Stimulated activated naive CD4-positive, alpha-beta T cell (primary cell): ENCODE measurements around the gene OR52D1.

Experiments used
- DNase-seq, 6 experiments: peaks; one replicate each; lab custom pipeline; 2025; lab: John Stamatoyannopoulos, UW

Gene OR52D1

DNA sequence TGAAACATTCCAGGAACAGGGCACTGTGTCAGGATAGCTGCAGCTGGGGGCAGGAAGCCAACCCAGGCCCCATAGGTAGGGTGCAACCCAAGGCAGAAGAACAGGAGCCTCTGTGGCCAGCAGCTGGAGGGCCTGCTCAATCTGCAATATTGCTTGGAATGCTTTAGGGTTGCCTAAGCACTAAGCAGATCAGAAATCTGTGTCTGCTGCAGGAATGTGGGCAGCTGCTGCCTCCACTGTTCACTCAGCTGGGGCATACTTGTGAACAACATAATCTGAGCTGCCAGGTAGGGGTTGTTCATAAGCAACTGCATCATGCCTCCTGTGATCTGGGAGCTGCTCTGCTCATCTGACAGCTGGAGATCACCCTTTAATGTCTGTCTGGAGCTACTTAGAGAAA, 26.4 kb downstream of the OR52D1 start:
- DNase-seq = no peak

DNA sequence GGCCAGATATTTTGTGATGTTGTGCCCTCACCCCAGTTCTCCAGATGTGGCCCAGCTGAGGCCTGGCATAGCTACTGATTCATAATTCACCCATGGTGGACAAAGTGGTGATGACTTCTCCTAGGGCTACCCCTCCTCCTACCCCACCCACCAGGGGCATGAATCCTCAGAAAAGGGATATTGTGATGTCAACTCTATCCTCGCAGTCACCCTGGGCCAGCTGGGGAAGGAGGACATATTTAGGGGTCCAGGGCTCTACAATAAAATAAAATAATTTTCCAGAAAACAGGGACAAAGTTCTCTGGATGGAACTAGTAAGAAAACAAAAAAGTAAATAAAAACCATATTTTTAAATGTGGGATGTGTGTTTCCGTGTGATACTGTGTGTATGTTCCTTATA, 28.1 kb downstream of the OR52D1 start, which contains the start of gene UBQLNL:
TSS of gene UBQLNL (minus strand) at position 101 of the 400 bp plus-strand sequence. CDS start 258 bp downstream, outside the sequence.
- no peak for DNase-seq

GRCh38 chr11:5521540-5521939, 33.1 kb downstream of the OR52D1 start:
- no peak for DNase-seq

- DNase-seq = no peak
These were observed 33.8 kb downstream of the OR52D1 start for GRCh38 chr11:5522308-5522707.

DNA sequence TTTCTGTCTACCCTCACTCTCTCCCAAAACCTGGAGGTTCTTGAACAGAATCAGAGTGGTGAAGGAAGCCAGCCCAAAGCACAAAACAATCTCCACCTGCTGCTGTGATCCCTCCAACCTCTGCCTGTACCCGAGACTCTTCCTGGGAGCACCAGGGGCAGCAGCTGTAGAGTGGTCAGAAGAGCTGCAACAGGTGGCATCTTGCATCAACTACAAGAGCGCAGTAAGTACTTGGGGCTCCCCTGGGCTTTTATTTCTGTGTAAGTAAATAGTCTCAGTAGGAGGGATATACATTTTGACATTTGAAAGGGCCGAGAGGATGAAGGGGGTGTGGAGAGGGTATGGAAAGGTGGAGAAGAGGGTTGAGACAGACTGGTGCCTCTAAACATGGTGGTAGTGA, 36.3 kb downstream of the OR52D1 start:
- DNase-seq = no peak

DNA sequence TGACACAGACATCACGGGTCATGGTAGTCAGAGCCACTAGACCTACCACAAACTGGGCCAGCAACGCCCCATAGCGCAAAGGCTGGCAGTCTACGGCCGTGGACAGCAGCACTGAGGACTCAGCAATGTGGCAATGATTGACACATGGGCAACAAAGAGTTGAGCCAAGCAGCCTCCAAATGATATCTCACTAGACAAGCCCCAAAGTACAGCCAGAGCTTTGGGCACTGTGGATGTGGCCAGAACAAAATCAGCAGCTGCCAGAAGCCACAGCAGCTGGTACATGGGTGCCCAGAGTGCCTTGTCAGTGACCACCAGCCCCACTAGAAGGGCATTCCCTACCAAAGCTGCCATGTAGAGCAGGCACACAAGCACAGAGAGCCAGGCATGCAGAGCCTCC, 39.2 kb downstream of the OR52D1 start:
- no peak for DNase-seq

DNA sequence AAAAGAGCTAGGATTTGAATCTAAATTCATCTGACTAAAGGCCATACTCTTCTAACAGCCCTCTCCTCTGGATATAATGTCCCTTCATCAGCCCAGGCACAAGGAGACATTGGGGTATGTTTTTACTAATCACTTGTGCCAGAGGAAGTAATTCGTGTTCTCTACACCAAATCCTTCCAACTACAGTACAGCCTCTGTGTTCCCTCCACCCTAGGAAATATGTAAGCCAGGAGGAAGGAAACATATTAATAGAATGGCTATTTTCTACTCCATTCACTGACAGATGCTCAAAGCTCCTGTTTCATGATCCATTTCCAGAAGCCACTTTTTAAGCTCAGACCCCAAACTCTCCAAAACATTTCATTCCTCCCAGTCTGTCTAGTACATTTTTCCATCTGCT, 40.0 kb downstream of the OR52D1 start:
- no peak for DNase-seq

DNA sequence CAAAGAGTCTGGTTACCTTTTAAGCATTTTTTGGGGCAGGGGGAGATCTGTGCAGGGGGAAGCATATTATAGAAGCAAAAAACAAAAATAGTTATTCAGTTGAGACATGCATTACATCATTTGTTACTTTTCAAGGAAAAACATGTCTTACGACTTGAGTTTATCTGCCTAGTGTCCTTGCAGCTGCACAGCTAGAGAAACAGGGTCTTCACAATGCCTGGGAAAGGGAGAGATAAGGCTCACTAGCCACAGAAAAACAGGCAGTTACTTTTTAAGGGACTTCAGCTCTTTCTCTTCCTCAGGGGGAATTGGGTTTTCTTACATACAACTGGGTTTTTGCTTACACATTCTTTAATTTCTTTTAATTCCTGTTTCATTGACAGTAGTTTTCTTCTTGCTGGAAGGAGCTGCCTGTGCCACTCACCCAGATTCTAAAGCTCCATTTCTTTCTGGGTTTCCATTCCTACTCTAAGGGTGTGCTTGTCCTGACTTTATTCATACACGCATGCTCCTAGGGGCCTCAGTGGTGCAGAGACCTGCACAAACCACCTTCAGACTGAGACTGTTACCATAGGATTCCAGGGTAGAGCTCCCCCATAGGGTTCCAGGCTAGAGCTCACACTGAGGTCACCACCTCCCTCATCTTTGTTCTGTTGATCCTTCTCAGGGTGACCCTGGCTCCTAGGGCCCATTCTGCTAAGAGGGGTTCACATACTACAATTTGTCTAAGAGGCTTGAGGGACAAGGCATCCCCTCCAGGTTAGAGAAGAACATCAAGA, 42.8 kb downstream of the OR52D1 start:
- DNase-seq = no peak

- no peak for DNase-seq
These were observed 45.6 kb downstream of the OR52D1 start for GRCh38 chr11:5534046-5534445.

GRCh38 chr11:5536482-5536881, 48.0 kb downstream of the OR52D1 start:
- DNase-seq = no peak
